GM21528 (cell line): ENCODE data around the gene GABBR1.
"Not testable (repeated sequence)": the region's sequence is repeated elsewhere in the genome, so short reads cannot be mapped to it uniquely, and the experiment has no call there.

Source experiments
- ATAC-seq: cut with Tn5 transposase; IDR thresholded peaks from one replicate; pipeline ENCODE4 v1.9.1; 2021; ENCODE audit warnings: mild to moderate bottlenecking, moderate library complexity; ENCODE audit not compliant: unreplicated experiment, low FRiP score

GABBR1 gene

DNA sequence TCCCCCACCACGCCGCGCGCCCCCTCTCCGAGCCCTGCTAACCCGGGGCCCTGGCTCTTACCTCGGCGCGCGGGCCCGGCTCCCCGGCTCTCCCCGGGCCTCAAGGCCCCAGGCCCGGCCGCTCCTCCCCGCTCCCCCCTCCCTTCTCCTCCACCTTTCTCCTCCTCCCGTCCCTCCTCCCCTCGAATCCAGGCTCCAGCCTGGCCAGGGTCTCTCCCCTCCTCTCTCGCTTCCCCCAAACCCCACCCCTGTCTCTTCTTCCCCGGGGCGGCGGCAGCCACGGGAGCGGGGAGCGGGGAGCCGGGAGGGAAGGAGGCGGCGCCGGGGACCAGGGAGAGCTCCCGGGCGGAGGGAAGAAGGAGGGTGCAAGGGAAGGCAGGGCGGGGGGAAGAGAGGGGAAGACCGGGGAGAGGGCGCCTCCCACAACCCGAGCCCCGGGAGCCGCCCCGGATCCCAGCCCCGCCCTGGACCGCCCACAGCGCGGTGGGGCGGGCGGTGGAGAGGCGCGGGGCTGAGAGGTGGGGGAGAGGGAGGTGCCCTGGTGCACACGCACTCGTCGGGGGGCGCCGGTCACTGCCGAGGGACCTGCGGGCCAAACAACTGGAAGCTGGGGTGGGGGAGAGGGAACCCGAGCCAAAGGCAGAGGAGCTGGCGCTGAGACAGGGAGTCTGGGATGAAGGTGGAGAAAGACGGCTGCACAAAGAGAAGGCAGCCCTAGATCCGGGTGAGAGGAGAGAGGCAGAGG lies at the start of gene GABBR1:
Gene GABBR1, minus strand, starts transcription at position 395 of the 745 bp plus-strand sequence. CDS start 798 bp downstream, outside the sequence.
- peak; percentile 62 for ATAC-seq

DNA sequence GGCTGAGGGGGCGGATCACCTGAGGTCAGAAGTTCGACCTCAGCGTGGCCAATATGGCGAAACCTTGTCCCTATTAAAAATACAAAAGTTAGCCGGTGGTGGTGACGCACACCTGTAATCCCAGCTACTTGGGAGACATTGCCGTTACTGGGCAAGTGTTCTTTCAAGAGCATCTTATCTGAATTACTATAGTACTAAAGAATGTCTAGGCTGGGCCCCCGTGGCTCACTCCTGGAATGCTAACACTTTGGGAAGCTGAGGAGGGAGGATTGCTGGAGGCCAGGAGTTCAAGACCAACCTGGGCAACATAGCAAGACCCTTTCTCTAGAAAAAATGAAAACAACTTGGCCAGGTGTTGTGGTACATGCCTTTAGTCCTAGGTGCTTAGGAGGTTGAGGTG lies 48.8 kb upstream of the GABBR1 start:
- ATAC-seq: no peak

- ATAC-seq: no peak
These were observed 47.9 kb upstream of the GABBR1 start, which contains the start of gene ZFP57 for GRCh38 chr6:29680904-29681303. ZFP57 (minus strand) TSS chr6:29681152; CDS start chr6:29677003, 4,149 bp downstream.

DNA sequence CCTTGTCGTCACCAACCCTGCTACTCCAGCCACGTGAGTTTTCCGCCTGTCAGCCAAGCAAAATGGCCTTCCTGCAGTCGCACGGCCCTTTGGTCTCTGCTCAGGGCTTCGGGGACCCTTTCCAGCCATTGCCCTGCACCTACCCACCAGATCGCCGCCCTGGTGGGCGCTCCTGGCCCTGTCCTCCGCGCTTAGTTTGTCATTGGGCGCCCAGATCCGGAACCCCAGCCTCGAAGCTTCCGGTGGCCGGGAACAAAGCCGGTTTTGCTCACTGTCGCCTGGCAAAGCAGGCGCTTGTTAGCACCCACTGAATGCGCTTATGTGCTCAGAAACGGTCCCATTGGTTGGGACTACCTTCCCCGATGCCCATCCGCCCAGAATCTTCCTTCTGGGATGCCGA lies 47.4 kb upstream of the GABBR1 start:
- ATAC-seq: no peak

DNA sequence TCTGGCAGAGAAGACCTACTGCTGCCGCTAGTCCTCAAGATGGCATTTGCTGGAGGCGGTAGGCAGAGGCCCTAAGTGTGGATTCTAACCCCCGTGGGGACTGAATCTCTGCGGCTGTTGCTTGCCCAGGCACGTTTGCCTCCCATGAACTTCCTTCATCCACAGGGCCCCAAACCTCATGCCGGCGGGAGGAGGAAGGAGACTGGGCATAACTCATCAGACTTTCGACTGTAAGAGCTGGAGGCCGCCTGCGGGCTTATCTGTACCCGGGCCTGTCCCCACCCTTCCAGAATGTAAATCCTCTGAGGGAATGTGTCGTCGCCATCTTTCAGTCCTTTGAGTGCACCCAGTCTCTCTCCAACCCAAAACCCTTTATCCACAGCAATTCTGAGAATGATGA lies 47.0 kb upstream of the GABBR1 start:
- ATAC-seq: no peak

- ATAC-seq: no peak
These were observed 45.1 kb upstream of the GABBR1 start for GRCh38 chr6:29678114-29678513.

DNA sequence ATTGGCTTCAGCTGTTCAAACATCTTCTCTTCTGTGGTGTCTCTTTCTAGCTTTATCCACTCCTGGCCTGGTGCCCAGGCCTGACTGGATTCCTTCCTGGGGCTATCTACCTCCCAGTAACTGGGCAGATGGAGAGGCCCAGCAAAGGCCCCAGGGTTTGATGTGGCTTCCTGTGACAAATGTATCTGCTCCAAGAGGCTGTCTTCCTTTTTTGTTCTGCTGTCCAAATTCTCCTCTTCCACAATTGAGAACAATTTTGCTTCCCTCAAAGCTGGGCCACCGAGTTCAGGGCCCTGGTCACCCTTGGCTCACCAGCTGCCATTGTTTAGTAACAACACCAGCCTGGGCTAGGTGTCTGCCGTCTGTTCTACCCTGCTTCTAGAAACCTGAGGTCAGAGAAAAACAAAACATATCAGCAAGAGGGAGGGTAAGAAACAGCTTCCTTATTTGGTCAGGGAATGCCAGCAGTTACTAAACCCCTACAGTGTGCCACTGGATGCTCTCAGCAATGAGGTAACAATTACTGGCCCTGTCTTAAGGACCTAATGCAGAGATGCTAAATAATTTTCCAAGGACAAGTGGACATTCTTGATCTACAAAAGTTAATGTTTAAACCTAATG lies 44.1 kb upstream of the GABBR1 start:
- no peak for ATAC-seq

- no peak for ATAC-seq
These were observed 42.6 kb upstream of the GABBR1 start for GRCh38 chr6:29675561-29675960.

GRCh38 chr6:29674008-29674407 lies 41.0 kb upstream of the GABBR1 start:
- ATAC-seq: no peak

- no peak for ATAC-seq
These were observed 40.2 kb upstream of the GABBR1 start for GRCh38 chr6:29673161-29673560.

DNA sequence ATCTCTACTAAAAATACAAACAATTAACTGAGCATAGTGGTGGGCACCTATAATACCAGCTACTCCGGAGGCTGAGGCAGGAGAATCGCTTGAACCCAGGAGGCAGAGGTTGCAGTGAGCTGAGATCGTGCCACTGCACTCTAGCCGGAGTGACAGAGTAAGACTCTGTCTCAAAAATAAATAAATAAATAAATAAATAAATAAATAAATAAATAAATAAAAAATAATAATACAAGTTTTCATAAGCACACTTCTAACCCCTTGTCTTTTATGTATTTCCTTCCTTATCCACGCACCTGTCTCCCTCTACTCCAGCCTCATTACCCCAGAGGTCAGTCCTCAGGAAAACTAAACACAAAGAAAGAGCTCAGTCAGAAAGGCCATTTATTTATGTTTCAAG lies 39.1 kb upstream of the GABBR1 start:
- ATAC-seq: not testable (repeated sequence)

- ATAC-seq: no peak
These were observed 38.0 kb upstream of the GABBR1 start for GRCh38 chr6:29671026-29671425.

DNA sequence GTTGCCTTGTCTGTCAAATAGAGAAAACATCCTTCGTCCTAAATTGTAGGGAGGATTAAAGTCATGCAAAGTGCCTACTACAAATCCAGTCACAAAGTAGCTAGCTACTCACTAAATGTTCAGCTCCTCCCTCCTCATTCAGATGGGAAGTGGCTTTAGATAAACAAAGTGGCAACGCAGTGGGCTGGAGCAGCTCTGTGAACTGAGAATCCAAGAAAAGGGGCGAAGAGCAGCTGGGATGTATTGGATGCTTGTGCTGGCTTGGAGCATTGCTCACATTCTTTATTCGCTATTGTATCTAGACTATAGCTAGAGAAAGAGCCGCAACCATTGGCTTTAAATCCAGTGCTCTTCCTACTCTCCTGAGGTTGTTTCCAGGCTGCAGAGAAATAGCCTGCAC lies 34.2 kb upstream of the GABBR1 start:
- no peak for ATAC-seq

DNA sequence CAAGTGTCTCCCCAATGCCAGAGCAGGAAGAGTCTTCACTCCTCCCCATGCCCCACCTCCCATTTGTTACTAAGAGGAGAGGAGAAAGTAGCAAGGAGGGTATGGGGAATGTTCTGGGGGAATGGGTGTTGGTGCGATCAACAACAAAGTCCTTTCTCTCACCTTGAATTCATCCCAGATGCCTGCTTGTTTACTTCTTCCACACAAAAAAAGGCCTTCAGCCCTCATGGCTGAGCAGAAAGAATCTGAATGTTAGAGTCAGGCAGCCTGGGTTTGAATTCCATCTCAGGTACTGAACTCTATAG lies 33.8 kb upstream of the GABBR1 start:
- no peak for ATAC-seq

DNA sequence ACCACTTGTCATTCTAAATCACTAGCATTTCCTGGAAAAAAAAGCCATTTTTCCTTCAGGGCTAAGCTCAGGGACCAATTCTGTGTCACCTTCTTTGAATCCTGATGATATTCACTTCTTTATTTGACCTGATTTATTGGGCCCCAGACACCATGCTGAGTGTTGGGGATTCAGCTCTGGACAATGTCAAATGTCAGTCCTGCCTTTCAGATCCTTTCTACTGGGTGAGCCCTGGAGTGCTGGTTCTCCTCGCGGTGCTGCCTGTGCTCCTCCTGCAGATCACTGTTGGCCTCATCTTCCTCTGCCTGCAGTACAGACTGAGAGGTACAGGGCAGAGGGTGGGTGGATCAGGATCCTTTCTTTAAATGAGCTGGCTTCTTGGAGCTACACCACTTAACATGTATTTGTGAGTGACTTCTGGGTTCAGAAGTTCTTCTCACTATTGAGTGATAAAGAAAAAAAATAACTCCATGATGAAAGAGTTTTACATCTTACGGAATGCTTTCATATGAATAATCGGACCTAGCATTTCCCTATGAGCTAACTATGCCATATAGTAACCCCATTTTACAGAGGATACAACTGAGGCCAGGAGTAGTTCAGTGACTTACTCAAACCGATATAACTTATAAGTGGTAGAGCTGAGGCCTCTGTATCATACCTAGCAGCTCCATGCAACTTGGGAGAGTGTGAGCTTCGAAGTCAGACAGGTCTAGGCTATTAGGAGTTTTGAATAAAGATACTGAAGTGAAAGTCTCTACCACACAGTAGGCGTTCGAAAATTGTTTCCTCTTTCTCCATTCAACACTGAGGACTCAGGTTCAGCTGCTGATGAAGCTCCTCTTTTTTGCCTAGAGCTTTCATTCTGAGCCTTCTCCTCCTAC lies 33.2 kb upstream of the GABBR1 start:
- no peak for ATAC-seq

DNA sequence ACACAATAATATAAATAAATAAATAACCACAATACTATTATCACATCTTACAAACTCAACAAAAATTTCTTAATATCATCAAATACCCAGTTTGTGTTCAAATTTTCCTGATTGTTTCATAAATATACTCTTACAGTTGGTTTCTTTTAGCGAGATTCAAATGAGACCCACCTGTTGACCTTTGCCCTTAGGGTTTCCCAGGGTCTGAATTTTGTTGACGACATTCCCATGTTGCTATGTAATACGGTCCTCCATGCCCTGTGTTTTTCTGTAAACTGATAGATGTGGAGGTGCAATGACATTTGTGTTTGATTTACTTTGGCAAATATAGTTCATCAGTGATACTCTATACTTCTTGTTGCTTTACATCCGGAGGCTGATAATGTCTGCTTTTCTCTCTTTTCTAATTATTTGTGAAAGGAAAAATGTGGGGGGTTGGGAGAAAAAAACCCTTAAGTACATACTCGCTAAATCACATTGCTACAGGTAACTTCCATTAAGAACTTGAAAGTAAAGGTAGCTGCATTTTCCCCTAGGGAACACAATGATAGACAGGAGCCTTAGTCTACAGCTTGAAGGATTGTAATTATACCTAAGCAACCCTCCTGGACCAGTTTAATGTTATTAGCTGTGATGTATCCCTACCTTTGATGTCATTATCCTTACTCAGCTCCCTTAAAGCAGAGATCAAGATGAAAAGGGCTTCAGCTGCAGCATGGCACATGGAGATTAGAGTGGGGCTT lies 30.5 kb upstream of the GABBR1 start:
- no peak for ATAC-seq

GRCh38 chr6:29661502-29662141 lies 28.6 kb upstream of the GABBR1 start:
- ATAC-seq: not testable (repeated sequence)

DNA sequence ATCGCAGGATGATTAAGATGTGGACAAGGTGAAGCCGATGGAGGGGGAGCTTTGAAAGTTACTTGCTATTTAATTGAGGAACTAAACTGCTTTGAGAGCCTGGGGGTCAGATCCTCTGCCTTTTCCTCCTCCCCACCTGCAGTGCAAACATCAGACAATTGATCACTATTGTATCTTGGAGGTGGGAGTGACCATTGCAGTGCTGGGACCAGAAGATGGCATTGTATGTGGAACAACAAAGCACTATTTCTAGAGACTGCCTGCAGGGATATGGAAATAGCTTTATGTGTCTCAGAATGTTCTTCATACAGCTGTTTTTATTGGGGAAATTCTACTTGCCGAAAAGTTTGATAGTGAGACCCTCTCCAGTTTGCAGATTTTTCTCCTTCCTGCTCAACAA lies 28.1 kb upstream of the GABBR1 start:
- ATAC-seq: no peak

DNA sequence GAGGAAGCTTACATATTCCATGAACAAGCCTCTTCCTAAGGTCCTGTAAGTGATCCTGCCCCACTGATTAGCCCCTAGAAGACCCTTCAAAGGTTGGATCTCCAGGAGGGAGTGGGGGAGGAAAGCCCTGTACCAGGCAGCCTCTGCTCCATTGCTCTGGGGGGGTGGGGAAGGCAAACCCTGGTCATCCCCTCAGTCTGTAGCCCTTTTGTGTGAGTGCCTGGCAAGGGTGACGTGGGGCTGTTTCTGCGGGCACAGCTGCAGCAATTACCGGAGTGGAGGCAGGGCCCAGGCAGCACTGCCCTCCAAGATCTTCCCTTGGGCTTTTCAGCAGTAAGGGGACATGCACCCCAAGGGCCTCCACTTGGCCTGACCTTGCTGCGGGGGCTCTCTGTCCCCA lies 23.8 kb upstream of the GABBR1 start, which contains the start of gene MOG:
Gene MOG, plus strand, starts transcription at position 295 of the 400 bp plus-strand sequence. CDS start 118 bp downstream, outside the sequence.
- ATAC-seq: no peak

DNA sequence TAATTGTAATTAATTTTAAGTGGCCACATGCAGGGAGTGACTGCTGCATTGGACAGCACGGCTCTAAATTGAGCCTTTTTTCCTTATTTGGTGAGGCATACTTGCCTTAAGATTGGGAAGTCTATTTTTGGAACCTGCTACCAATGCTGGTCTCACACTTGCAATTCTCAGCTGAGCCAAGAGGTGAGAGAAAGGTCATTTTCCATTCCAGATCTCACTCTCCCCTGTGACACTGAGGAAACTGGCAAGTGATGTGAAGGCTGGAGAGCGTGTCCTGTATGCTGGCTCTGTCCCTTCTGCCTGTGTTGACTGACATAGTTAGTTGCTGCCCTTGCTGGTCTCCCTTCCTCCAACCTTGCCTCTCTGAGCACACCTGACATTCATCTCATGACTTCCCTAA lies 23.2 kb upstream of the GABBR1 start:
- no peak for ATAC-seq
